ENCODE measurements around the gene DPM2.

The DPM2 gene

GRCh38 chr9:127916720-127917581, 20.7 kb downstream of the DPM2 start, which contains the start of gene ST6GALNAC4:
TSS of gene ST6GALNAC4 (minus strand) at chr9:127917041. CDS start at chr9:127916419, 622 bp downstream.
- peak within 1 kb of the TSS; percentile 95 for H3K4me3 ChIP-seq
- no peak for TF ChIP-seq CTCF (IDR thresholded peaks at IDR 0.05)
- DNase-seq (ENCODE audit: low spot score), result peak; percentile 98

GRCh38 chr9:127915801-127916719, 21.6 kb downstream of the DPM2 start:
- H3K4me3 ChIP-seq, result peak overlapping the region; percentile 95
- no peak for TF ChIP-seq CTCF (IDR thresholded peaks at IDR 0.05)
- DNase-seq (ENCODE audit: low spot score), result no peak
- peak overlapping the region; percentile 49 to 91 for H3K27ac ChIP-seq

More at GRCh38 chr9:127916720-127917581, 20.7 kb downstream of the DPM2 start, which contains the start of gene ST6GALNAC4:
- H3K27ac ChIP-seq, result peak within 1 kb of the TSS; percentile 61 to 91

GRCh38 chr9:127915325-127915752, 22.3 kb downstream of the DPM2 start:
- peak overlapping the region; percentile 49 to 91 for H3K27ac ChIP-seq
- H3K4me3 ChIP-seq, result peak overlapping the region; percentile 95
- TF ChIP-seq CTCF (IDR thresholded peaks at IDR 0.05), result no peak
- no peak for DNase-seq (ENCODE audit: low spot score)

- Histone ChIP-seq H3K27ac (no peak overlapping the region), H3K4me3 (no peak overlapping the region)
- no peak for TF ChIP-seq CTCF (IDR thresholded peaks at IDR 0.05)
- no peak for DNase-seq (ENCODE audit: low spot score)
These were observed 24.0 kb downstream of the DPM2 start for GRCh38 chr9:127913682-127914081.

- H3K4me3 ChIP-seq, result no peak overlapping the region
- no peak for DNase-seq (ENCODE audit: low spot score)
- no peak overlapping the region for H3K27ac ChIP-seq
- TF ChIP-seq CTCF (IDR thresholded peaks at IDR 0.05), result no peak
These were observed 24.8 kb downstream of the DPM2 start for GRCh38 chr9:127912882-127913281.

GRCh38 chr9:127912296-127912695, 25.4 kb downstream of the DPM2 start:
- no peak for DNase-seq (ENCODE audit: low spot score)
- no peak for TF ChIP-seq CTCF (IDR thresholded peaks at IDR 0.05)
- Histone ChIP-seq H3K27ac (no peak overlapping the region), H3K4me3 (no peak overlapping the region)

Data from coronary artery (tissue), 2 donors.